Neural progenitor cell (in vitro differentiated cells): ENCODE measurements around the gene PNN. TPM values are rescaled to one million over a fixed set of nuclear protein-coding genes. Genes with fewer than 3 reads are reported as not detected.
"Not testable (repeated sequence)": the region's sequence is repeated elsewhere in the genome, so short reads cannot be mapped to it uniquely, and the experiment has no call there.

ENCODE experiments used
- DNase-seq: peaks from one replicate; pipeline ENCODE4 v3.0.0-alpha.2; 2016; ENCODE audit warnings: low spot score
- H2AFZ ChIP-seq: fragments of 200-600 bp; sonication (generic); replicated peaks from 2 replicates; pipeline ENCODE4 v1.6.1; 2016; ENCODE audit warnings: antibody characterized with exemption
- H3F3A ChIP-seq: fragments of 200-600 bp; sonication (generic); 2 replicates; pipeline ENCODE4 v1.6.1; 2016; ENCODE audit warnings: antibody characterized with exemption, low read depth
- H3K27ac ChIP-seq: fragments of 200-600 bp; sonication (generic); 2 replicates; pipeline ENCODE4 v1.5.1; 2016; ENCODE audit warnings: mild to moderate bottlenecking
- H3K27me3 ChIP-seq: fragments of 200-600 bp; sonication (generic); 2 replicates; pipeline ENCODE4 v1.6.1; 2016; ENCODE audit warnings: mild to moderate bottlenecking, moderate library complexity
- H3K36me3 ChIP-seq: fragments of 200-600 bp; sonication (generic); 2 replicates; pipeline ENCODE4 v1.5.1; 2016
- H3K4me1 ChIP-seq: fragments of 200-600 bp; sonication (generic); 2 replicates; pipeline ENCODE4 v1.6.1; 2016; ENCODE audit warnings: mixed run types
- H3K4me2 ChIP-seq: fragments of 200-600 bp; sonication (generic); 2 replicates; pipeline ENCODE4 v1.6.1; 2016
- H3K4me3 ChIP-seq: fragments of 200-600 bp; sonication (generic); 2 replicates; pipeline ENCODE4 v1.5.1; 2016
- H3K79me2 ChIP-seq: fragments of 200-600 bp; sonication (generic); 2 replicates; pipeline ENCODE4 v1.6.1; 2016; ENCODE audit warnings: low read depth
- H3K9ac ChIP-seq: fragments of 200-600 bp; sonication (generic); 2 replicates; pipeline ENCODE4 v1.6.1; 2016
- H3K9me3 ChIP-seq: fragments of 200-600 bp; sonication (generic); 2 replicates; pipeline ENCODE4 v1.5.1; 2016; ENCODE audit warnings: low read depth
- H4K20me1 ChIP-seq: fragments of 200-600 bp; sonication (generic); 2 replicates; pipeline ENCODE4 v1.6.1; 2016; ENCODE audit warnings: low read depth
- H3K27ac Mint-ChIP-seq: 3 replicates; pipeline ENCODE4 v1.8.0; 2021; ENCODE audit warnings: mixed read lengths
- H3K27me3 Mint-ChIP-seq: 2 replicates; pipeline ENCODE4 v1.8.0; 2022; ENCODE audit warnings: low read depth, mild to moderate bottlenecking, inconsistent platforms, moderate library complexity, mixed read lengths; ENCODE audit not compliant: insufficient read depth
- H3K36me3 Mint-ChIP-seq: 3 replicates; pipeline ENCODE4 v1.8.0; 2021; ENCODE audit warnings: mixed read lengths
- H3K4me1 Mint-ChIP-seq: 3 replicates; pipeline ENCODE4 v1.8.0; 2021; ENCODE audit warnings: mixed read lengths
- H3K4me3 Mint-ChIP-seq: 3 replicates; pipeline ENCODE4 v1.8.0; 2021; ENCODE audit warnings: mild to moderate bottlenecking, moderate library complexity, mixed read lengths
- H3K9me3 Mint-ChIP-seq: 3 replicates; pipeline ENCODE4 v1.8.0; 2020; ENCODE audit warnings: mixed read lengths
- EZH2 ChIP-seq: fragments of 200-600 bp; sonication (generic); IDR thresholded peaks from 2 replicates; pipeline ENCODE4 v1.6.1; 2017; ENCODE audit warnings: antibody characterized with exemption, mild to moderate bottlenecking, moderate library complexity
- EZH2phosphoT487 ChIP-seq: fragments of 200-600 bp; sonication (generic); IDR thresholded peaks from 2 replicates; pipeline ENCODE4 v1.6.1; 2017; ENCODE audit warnings: antibody characterized with exemption
- total RNA-seq: library from RNA; depleted of rRNA; stranded (reverse); fragments of >200 nt; gene quantifications from 2 replicates; pipeline ENCODE4 v1.2.3, GENCODE V29; 2015; ENCODE audit warnings: low replicate concordance
- TF ChIP-seq, protein P1 (sequence below): fragments of 200-600 bp; sonication (generic); IDR thresholded peaks from 2 replicates; pipeline ENCODE4 v1.5.1; 2017; ENCODE audit warnings: antibody characterized with exemption, mild to moderate bottlenecking

PNN gene
- total RNA-seq, 1 donor from 2014 or later, result 110 TPM

DNA sequence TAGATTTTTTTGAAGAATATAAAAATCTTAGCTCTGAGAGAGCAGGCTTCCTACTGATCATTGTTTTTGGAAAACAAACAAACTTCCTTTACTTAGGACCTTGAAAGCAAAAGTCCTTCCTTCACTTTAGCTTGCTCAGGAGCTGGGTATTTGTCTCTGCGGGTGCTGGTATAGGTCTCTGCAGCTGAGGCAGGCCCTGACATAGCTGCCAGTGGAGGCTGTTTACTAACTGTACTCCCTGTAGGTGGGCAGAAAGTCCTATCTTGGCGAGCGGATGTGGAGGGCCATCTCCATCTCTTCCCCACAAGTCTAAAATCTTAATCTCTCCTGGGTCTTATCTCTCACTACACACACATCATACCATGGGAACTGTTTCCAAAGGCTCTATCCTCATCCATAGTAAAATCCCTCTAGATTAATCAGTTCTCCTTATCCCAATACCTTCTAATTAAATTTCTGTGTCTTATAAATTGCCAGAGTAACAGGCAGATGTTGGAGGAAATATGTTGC is 54.6 kb downstream of the PNN start:
- no peaks in the 10 kb centered on the region for H3K27me3 Mint-ChIP-seq
- H3K9me3 ChIP-seq, result no peaks in the 10 kb centered on the region

DNA sequence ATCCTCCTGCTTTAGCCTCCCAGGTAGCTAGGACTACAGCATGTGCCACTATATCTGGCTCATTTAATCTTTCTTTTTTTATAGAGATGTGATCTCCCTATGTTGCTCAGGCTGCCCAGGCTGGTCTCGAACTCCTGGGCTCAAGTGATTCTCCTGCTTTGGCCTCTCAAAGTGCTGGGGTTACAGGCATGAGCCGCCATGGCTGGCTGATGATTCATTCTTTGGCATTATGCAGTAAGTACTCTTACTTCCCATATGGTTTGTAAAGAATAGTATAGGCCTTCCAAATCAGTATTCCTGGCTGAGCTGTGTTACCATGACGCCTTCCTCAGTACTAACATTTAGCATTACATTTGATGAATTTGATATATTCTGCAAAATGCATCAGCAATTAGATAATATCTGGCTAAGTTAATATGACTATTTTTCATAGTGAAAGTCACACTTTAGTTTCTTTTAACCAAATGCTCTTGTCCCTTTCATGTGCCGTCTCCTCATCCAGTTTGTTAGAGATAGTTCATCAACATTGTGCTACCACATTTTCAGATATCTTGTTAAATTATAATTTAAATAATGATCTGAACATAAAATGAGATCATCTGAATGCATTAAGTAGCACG is 55.5 kb downstream of the PNN start:
- Mint-ChIP-seq H3K9me3 (no peaks in the 10 kb centered on the region), H3K36me3 (no peaks in the 10 kb centered on the region), H3K27me3 (no peaks in the 10 kb centered on the region), H3K4me3 (no peak overlapping the region), H3K27ac (no peak overlapping the region), H3K4me1 (no peaks in the 10 kb centered on the region)
- H4K20me1 ChIP-seq, result no peaks in the 10 kb centered on the region
- no peaks in the 10 kb centered on the region for H3K79me2 ChIP-seq
- H3F3A ChIP-seq, result no peaks in the 10 kb centered on the region
- no peak for DNase-seq
- peak overlapping the region; percentile 9 for H2AFZ ChIP-seq
- H3K4me2 ChIP-seq, result no peak overlapping the region
- no peaks in the 10 kb centered on the region for H3K9me3 ChIP-seq
- no peak overlapping the region for H3K27ac ChIP-seq
- H3K36me3 ChIP-seq, result no peaks in the 10 kb centered on the region
- H3K27me3 ChIP-seq, result no peaks in the 10 kb centered on the region
- TF ChIP-seq EZH2phosphoT487, result no peak
- TF ChIP-seq, protein P1, sequence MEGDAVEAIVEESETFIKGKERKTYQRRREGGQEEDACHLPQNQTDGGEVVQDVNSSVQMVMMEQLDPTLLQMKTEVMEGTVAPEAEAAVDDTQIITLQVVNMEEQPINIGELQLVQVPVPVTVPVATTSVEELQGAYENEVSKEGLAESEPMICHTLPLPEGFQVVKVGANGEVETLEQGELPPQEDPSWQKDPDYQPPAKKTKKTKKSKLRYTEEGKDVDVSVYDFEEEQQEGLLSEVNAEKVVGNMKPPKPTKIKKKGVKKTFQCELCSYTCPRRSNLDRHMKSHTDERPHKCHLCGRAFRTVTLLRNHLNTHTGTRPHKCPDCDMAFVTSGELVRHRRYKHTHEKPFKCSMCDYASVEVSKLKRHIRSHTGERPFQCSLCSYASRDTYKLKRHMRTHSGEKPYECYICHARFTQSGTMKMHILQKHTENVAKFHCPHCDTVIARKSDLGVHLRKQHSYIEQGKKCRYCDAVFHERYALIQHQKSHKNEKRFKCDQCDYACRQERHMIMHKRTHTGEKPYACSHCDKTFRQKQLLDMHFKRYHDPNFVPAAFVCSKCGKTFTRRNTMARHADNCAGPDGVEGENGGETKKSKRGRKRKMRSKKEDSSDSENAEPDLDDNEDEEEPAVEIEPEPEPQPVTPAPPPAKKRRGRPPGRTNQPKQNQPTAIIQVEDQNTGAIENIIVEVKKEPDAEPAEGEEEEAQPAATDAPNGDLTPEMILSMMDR, result no peak
- TF ChIP-seq EZH2, result no peak
- H3K9ac ChIP-seq, result no peak overlapping the region
- no peaks in the 10 kb centered on the region for H3K4me1 ChIP-seq
- no peak overlapping the region for H3K4me3 ChIP-seq

More for the DNA sequence above, 54.6 kb downstream of the PNN start:
- H3K4me3 Mint-ChIP-seq, result no peak overlapping the region
- Histone ChIP-seq H3K36me3 (no peaks in the 10 kb centered on the region), H3K27ac (no peak overlapping the region), H4K20me1 (no peaks in the 10 kb centered on the region), H2AFZ (peak overlapping the region; percentile 52), H3K27me3 (no peaks in the 10 kb centered on the region), H3K4me1 (no peaks in the 10 kb centered on the region), H3K4me2 (no peak overlapping the region), H3K79me2 (no peaks in the 10 kb centered on the region), H3F3A (no peaks in the 10 kb centered on the region), H3K4me3 (no peak overlapping the region), H3K9ac (no peak overlapping the region)
- H3K36me3 Mint-ChIP-seq, result no peaks in the 10 kb centered on the region
- DNase-seq, result no peak
- no peaks in the 10 kb centered on the region for H3K4me1 Mint-ChIP-seq
- H3K27ac Mint-ChIP-seq, result no peak overlapping the region
- H3K9me3 Mint-ChIP-seq, result no peaks in the 10 kb centered on the region
- TF ChIP-seq, protein P1, result no peak
- TF ChIP-seq EZH2phosphoT487 (no peak), EZH2 (no peak)

DNA sequence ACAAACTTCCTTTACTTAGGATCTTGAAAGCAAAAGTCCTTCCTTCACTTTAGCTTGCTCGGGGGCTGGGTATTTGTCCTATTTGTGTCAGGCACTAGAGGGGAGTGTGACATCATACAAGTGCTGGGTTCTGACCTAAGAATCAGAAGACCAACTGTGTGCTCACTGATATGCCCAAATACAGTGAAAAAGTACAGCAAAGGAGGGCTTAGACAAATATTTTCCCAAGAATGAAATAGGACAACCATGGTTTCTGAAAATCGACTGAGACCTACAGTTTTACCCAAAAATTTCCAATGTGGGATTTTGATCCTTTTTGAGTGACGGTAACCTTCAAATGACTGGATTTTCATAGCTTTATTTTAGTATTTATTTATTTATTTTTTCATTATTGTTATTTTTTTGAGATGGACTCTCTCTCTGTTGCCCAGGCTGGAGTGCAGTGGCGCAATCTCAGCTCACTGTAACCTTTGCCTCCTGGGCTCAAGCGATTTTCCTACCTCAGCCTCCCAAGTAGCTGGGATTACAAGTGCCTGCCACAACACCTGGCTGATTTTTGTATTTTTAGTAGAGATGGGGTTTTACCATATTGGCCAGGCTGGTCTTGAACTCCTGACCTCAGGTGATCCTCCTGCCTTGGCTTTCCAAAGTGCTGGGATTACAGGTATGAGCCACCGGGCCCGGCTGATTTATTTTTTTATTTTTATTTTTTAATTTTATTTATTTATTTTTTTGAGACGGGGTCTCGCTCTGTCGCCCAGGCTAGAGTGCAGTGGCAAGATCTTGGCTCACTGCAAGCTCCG is 56.9 kb downstream of the PNN start:
- not testable (repeated sequence) for H3K27ac ChIP-seq, H3K36me3 Mint-ChIP-seq, H3K9me3 Mint-ChIP-seq, H3K27me3 ChIP-seq, H3K4me3 ChIP-seq, H3K4me2 ChIP-seq, H3K4me3 Mint-ChIP-seq, H3K36me3 ChIP-seq, H3K27me3 Mint-ChIP-seq, H3K9me3 ChIP-seq, H3K79me2 ChIP-seq, H3F3A ChIP-seq, H3K9ac ChIP-seq, H3K4me1 Mint-ChIP-seq, H3K4me1 ChIP-seq, H4K20me1 ChIP-seq, H3K27ac Mint-ChIP-seq
- peak; percentile 70 for DNase-seq
- TF ChIP-seq, protein P1, result peak; percentile 66
- peak overlapping the region; percentile 83 for H2AFZ ChIP-seq

Other genes starting within 250 kb of the PNN start
- 46.9 and 60.0 TPM in 2 replicates for gene SEC23A, start 72.0 kb upstream of the PNN start, total RNA-seq
- 65.3 and 71.8 TPM in 2 replicates for gene GEMIN2, start 60.9 kb upstream of the PNN start, total RNA-seq
- gene TRAPPC6B, start 4.9 kb upstream of the PNN start, total RNA-seq, result 22.3 and 32.5 TPM in 2 replicates
- 11.2 and 13.0 TPM in 2 replicates for gene MIA2, start 58.7 kb downstream of the PNN start, total RNA-seq